Globus pallidus (tissue), 1 donor: ENCODE measurements around the gene SYNJ2BP.

Source experiments
- DNase-seq: peaks from one replicate; pipeline ENCODE4 v3.0.0-alpha.2; 2015; ENCODE audit warnings: low spot score

The SYNJ2BP gene

DNA sequence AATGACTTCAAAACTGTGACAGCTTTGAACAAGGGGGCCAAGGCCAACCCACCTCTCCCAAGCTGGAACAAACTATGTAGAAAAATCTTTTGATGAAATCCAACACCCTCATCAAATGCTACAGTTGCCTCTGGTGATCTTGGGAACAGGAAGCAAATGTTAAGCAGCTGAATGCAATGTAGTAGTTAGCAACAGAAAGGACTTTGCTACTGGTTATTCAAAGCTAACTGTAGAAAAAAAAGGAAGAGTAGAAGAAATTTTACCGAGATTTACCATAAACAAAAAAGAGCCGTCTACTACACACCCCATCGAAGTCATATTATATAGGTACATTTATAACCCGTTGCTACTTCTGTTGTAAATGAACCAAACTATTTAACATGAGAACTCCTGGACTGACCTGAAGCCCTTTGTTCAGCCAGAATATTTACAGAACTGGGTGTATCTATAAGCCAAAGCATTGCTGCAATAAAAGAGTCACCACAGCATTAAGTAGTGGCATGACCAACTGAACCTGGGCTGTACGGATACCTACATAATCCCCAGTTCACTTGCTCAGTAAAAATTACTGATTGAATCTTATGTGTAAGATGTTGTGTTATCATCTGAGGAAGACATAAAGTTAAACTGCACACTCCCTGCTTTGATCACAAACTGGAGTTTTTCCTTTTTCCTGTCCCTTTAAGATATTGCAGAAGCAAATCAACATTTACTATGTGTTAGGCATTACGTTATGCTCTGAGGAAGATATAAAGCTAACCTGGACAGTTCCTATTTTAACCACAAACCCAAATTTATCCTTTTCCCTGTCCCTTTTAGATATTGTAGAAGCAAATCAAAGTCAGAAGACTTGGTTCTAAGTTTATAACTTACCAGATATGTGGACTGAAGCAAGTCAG is 25.1 kb downstream of the SYNJ2BP start:
- no peak for DNase-seq

GRCh38 chr14:70382536-70382935 is 34.4 kb downstream of the SYNJ2BP start:
- no peak for DNase-seq

DNA sequence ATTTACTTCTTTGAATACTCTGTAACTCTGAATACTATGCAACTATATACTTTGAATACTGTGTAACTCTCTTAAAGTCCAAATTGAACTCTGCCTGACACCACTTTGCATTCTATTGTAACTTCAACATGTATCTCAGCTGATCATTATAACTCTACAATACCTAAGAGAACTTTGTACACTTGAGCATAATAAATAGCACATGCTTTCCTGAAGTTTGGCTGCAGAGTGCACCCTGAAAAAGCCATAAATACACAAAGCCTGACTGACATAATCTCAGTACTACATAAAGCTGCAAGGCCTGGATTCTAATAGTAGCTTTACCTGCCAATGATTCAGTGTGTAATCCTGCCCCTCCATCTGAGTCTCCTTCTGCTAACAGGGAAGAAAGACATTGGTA is 36.1 kb downstream of the SYNJ2BP start:
- no peak for DNase-seq

GRCh38 chr14:70378696-70379095 is 38.2 kb downstream of the SYNJ2BP start:
- DNase-seq: no peak
